Spleen (tissue), 11 donors: ENCODE data around the gene ULBP2. TPM values are rescaled to one million over a fixed set of nuclear protein-coding genes. Genes with fewer than 3 reads are reported as not detected.

Experiments used
- DNase-seq: peaks from one replicate; pipeline ENCODE4 v3.0.0-alpha.2; 2020
- H3K27ac ChIP-seq, 8 donors: fragments of 200-600 bp; sonication (generic) in 7 of 8; 1 replicate in 4 of 8; 2 replicates in 4 of 8; pipeline versions ENCODE4 v1.5.0 to v1.8.0; 2016 to 2021; ENCODE audit warnings: inconsistent platforms in 4 of 8, mild to moderate bottlenecking in 4 of 8, moderate library complexity in 1 of 8
- H3K27me3 ChIP-seq, 7 donors: fragments of 200-600 bp; sonication (generic) in 6 of 7; replicated peaks in 1 of 7; 1 replicate in 4 of 7; 2 replicates in 3 of 7; pipeline versions ENCODE4 v1.5.0 to v1.8.0; 2016 to 2021; ENCODE audit warnings: inconsistent platforms in 3 of 7, mild to moderate bottlenecking in 1 of 7
- H3K36me3 ChIP-seq, 6 donors: fragments of 200-600 bp; sonication (generic) in 5 of 6; 1 replicate in 4 of 6; 2 replicates in 2 of 6; pipeline versions ENCODE4 v1.5.0 to v1.8.0; 2016 to 2021; ENCODE audit warnings: inconsistent platforms in 2 of 6
- H3K4me1 ChIP-seq, 6 donors: fragments of 200-600 bp; sonication (generic) in 5 of 6; 1 replicate in 3 of 6; 2 replicates in 3 of 6; pipeline versions ENCODE4 v1.5.0 to v1.8.0; 2016 to 2021; ENCODE audit warnings: inconsistent platforms in 3 of 6
- H3K4me3 ChIP-seq, 8 donors: fragments of 200-600 bp; sonication (generic) in 7 of 8; 1 replicate in 4 of 8; 2 replicates in 4 of 8; pipeline versions ENCODE4 v1.5.0 to v1.8.0; 2016 to 2021; ENCODE audit warnings: inconsistent platforms in 4 of 8, mild to moderate bottlenecking in 4 of 8, moderate library complexity in 2 of 8
- H3K9me3 ChIP-seq, 8 donors: fragments of 200-600 bp; sonication (generic) in 7 of 8; 1 replicate in 4 of 8; 2 replicates in 4 of 8; pipeline versions ENCODE4 v1.5.0 to v1.8.0; 2016 to 2021; ENCODE audit warnings: inconsistent platforms in 4 of 8
- CTCF ChIP-seq, 11 experiments: fragments of 200-600 bp in 7 of 11; fragments of 450-650 bp in 4 of 11; sonication (generic) in 4 of 11; IDR thresholded peaks in 8 of 11; conservative IDR thresholded peaks in 3 of 11; 1 replicate in 7 of 11; 2 replicates in 4 of 11; pipeline versions ENCODE4 v1.4.0 to v1.8.0; 2016 to 2021; ENCODE audit warnings: antibody characterized with exemption in 11 of 11, inconsistent platforms in 4 of 11, mild to moderate bottlenecking in 1 of 11
- POLR2A ChIP-seq, 3 donors: fragments of 450-650 bp; IDR thresholded peaks; one replicate each; pipeline ENCODE4 v1.5.1; 2017; ENCODE audit warnings: antibody characterized with exemption in 3 of 3, mild to moderate bottlenecking in 1 of 3
- POLR2AphosphoS5 ChIP-seq, 3 donors: sonication (generic); formaldehyde crosslinking; IDR thresholded peaks; one replicate each; pipeline ENCODE4 v1.5.1; 2017; ENCODE audit warnings: antibody characterized with exemption in 3 of 3
- WGBS, 5 donors: extraction: QIAGEN DNeasy Blood & Tissue Kit in 3 of 5; methylation state at CpG; one replicate each; pipeline versions ENCODE4 v1.1.5 to v1.1.7; 2013 to 2018; 5-methylcytosine and 5-hydroxymethylcytosine counted together
- intact Hi-C: fragments of 100-400 bp; cut with DNase I; formaldehyde crosslinking; loops from one replicate; pipeline ENCODE4 v1.15.0; 2023; ENCODE audit warnings: low total_unique reads
- polyA plus RNA-seq, 3 donors: library from polyadenylated mRNA; stranded (reverse); fragments of 200-250 nt; gene quantifications; one replicate each; pipeline ENCODE4 v1.2.1, GENCODE V29; 2013
- total RNA-seq, 7 donors: library from RNA; depleted of rRNA in 3 of 7; stranded (reverse); fragments of >200 nt in 3 of 7; fragmentation: NEBNext Ultra II Directional in 4 of 7; extraction: Animal tissue kit (Norgen Biotek cat#: 25700) in 4 of 7; gene quantifications; one replicate each; pipeline versions ENCODE4 v1.1.0 to v1.2.1, GENCODE V29; 2016 to 2021
- donor health status: healthy with polysubstance abuse.
- donor health status: DM: no; HTN: no; CAD: no; lungs with moderate emphysema.
- donor health status: DM: no; HTN: no; CAD: no.
- donor health status: Bipolar disorder and iron deficiency.
- donor health status: healthy.
- donor health status: DM: no; HTN: no; CAD: no.
- donor health status: DM: yes; HTN: yes; CAD: no.

ULBP2 gene
- total and polyA plus RNA-seq, 10 donors: 0.10 to 0.30 (median 0.20) TPM; not detected in 7

GRCh38 chr6:149983145-149983544 lies 41.3 kb downstream of the ULBP2 start:
- Histone ChIP-seq H3K4me3 (no peak overlapping the region), H3K36me3 (no peaks in the 10 kb centered on the region), H3K9me3 (peaks cover 0 to 12% (median 7%) of the 10 kb centered on the region in 8 donors), H3K4me1 (no peaks in the 10 kb centered on the region), H3K27me3 (peaks cover 4 to 91% (median 61%) of the 10 kb centered on the region in 7 donors), H3K27ac (no peak overlapping the region)
- WGBS, 5 donors: 16 to 27% (median 20%) methylated on average over 9 of the region's 9 CpGs
- DNase-seq: no peak
- TF ChIP-seq POLR2AphosphoS5 (IDR thresholded peaks at IDR 0.05): no peak
- no peak for TF ChIP-seq POLR2A (IDR thresholded peaks at IDR 0.05)
- TF ChIP-seq CTCF (IDR thresholded peaks at IDR 0.05 in 8 of 11, conservative IDR thresholded peaks at IDR 0.05 in 3 of 11): no peak
- intact Hi-C loops: no loop called here

GRCh38 chr6:149984773-149985172 lies 43.0 kb downstream of the ULBP2 start:
- DNase-seq: no peak
- Histone ChIP-seq H3K27ac (no peak overlapping the region), H3K9me3 (peaks cover 0 to 25% (median 9%) of the 10 kb centered on the region in 8 donors), H3K4me3 (no peak overlapping the region), H3K27me3 (peaks cover 15 to 93% (median 71%) of the 10 kb centered on the region in 7 donors), H3K4me1 (peaks cover 0 to 7% (median 5%) of the 10 kb centered on the region in 6 donors), H3K36me3 (no peaks in the 10 kb centered on the region)
- 40 to 72% (median 60%) methylated on average over 5 of the region's 5 CpGs for WGBS, 5 donors
- TF ChIP-seq CTCF (IDR thresholded peaks at IDR 0.05 in 8 of 11, conservative IDR thresholded peaks at IDR 0.05 in 3 of 11): no peak
- intact Hi-C loops: no loop called here

DNA sequence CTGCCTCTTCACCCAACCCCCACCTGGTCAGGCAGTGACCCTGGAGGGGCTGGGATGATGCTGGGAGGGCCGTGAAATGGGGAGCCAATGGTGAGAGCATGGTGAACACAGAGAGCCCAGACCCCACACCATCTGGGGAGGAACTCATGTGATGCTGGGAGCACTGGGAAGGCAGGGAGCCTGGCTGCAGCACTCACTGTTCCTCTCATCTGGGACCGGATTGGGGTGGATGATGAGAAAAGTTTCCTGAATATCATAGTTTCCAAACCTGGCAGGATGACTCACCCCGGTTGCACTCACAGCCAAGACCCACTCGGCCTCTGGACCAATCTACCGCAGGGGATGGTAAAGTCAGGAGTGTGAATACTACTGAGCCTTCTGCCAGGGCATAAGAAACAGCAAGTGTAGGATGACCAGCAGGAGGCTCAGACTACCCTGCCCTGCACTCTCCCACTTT lies 43.7 kb downstream of the ULBP2 start:
- Histone ChIP-seq H3K36me3 (no peaks in the 10 kb centered on the region), H3K4me3 (no peak overlapping the region), H3K4me1 (peaks cover 5 to 15% (median 13%) of the 10 kb centered on the region in 6 donors), H3K9me3 (peaks cover 0 to 25% (median 9%) of the 10 kb centered on the region in 8 donors), H3K27me3 (peaks cover 15 to 93% (median 78%) of the 10 kb centered on the region in 7 donors), H3K27ac (no peak overlapping the region)
- WGBS, 5 donors: 17 to 43% (median 27%) methylated on average over 5 of the region's 5 CpGs
- DNase-seq: no peak
- TF ChIP-seq POLR2A (IDR thresholded peaks at IDR 0.05) (no peak), CTCF (IDR thresholded peaks at IDR 0.05 in 8 of 11, conservative IDR thresholded peaks at IDR 0.05 in 3 of 11) (no peak), POLR2AphosphoS5 (IDR thresholded peaks at IDR 0.05) (no peak)
- intact Hi-C loops: no loop called here

DNA sequence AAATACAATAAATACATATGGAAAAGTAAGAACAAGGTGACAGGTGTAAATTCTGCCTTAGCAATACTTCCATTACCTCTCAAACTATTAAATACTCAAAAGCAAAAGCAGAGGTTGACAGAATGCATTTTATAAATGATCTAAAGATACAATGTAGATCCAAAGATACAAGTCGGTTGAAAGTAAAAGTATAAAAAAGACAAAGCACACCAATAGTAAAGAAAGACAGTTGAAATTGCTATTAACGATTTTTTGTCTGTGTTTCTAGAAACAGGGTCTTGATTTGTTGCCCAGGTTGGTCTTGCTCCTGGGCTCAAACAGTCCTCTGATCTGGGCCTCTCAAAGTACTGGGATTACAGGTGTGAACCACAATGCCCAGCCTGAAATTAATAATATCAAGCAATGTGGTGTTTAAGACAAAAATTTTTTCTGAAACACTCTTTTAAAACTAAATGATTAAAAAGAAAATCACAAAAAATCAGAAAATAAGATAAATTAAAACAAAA lies 45.8 kb downstream of the ULBP2 start:
- H3K36me3 ChIP-seq: no peaks in the 10 kb centered on the region
- TF ChIP-seq POLR2A (IDR thresholded peaks at IDR 0.05) (no peak), POLR2AphosphoS5 (IDR thresholded peaks at IDR 0.05) (no peak), CTCF (IDR thresholded peaks at IDR 0.05 in 8 of 11, conservative IDR thresholded peaks at IDR 0.05 in 3 of 11) (no peak)
- H3K27me3 ChIP-seq: peaks cover 20 to 93% (median 88%) of the 10 kb centered on the region in 7 donors
- no peak overlapping the region for H3K27ac ChIP-seq
- no peak overlapping the region for H3K4me3 ChIP-seq
- peaks cover 15 to 27% (median 26%) of the 10 kb centered on the region in 6 donors for H3K4me1 ChIP-seq
- no peak for DNase-seq
- intact Hi-C loops: no loop called here
- 46 to 61% (median 52%) methylated on average over 2 of the region's 2 CpGs for WGBS, 5 donors
- H3K9me3 ChIP-seq: peaks cover 0 to 25% (median 9%) of the 10 kb centered on the region in 8 donors
